Stimulated activated CD4-positive, alpha-beta T cell treated with anti-CD3 and anti-CD28 coated beads, Interleukin-12 subunit alpha, Interleukin-12 subunit beta, amount 100 ng/mL, for 4 hours (primary cell): ENCODE results near the gene MEIKIN.

Source experiments
- DNase-seq: peaks from one replicate; pipeline ENCODE4 v3.0.0-alpha.2; 2020

MEIKIN gene

DNA sequence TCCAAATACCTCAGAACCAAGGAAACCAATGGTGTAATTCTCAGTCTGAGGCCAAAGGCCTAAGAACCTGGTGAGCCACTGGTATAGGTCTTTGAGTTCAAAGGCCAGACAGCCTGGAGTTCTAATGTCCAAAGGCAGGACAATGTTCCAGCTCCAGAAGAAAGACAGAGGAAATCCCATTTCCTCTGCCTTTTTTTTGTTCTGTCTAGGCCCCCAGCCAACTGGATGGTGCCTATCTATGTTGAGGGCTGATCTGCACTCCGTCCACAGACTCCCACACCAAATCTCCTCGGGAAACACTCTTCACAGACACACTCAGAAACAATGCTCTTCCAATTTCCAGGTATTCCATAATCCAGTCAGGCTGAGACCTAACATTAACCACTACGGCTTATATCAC, 178.8 kb downstream of the MEIKIN start:
- DNase-seq: no peak

GRCh38 chr5:131765261-131765660, 180.2 kb downstream of the MEIKIN start:
- no peak for DNase-seq

GRCh38 chr5:131763968-131764367, 181.5 kb downstream of the MEIKIN start:
- DNase-seq: no peak

DNA sequence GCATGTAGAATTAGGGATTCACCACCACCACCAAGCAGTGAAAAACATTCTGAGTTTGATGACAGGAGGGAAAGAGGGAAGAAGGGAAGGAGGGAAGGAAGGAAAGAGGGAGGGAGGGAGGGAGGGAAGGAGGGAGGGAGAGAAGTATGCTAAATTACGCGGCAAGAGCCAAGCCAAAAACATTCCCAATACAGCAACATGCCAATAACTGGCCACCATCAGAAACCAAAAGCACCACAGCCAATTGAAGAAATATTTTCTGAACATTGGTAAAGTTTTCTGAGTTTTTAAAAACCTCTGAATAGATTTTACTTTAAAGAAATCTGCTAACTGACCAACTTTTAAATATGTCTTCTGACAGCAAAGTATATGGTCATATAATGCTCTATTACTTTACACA, 184.7 kb downstream of the MEIKIN start:
- DNase-seq: no peak

DNA sequence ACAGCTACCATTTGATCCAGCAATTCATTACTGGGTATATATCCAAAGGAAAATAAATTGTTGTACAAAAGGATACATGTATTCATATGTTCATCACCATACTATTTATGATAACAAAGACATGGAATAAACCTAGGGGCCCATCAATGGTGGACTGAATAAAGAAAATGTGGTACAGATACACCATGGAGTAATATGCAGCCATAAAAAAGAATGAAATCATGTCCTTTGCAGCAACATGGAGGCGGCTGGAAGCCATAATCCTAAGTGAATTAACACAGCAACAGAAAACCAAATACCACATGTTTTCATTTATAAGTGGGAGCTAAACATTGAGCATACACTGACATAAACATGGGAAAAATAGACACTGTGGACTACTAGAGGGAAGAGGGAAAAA, 185.8 kb downstream of the MEIKIN start:
- DNase-seq: no peak

- DNase-seq: no peak
Measured at GRCh38 chr5:131758520-131758900, 187.0 kb downstream of the MEIKIN start.

GRCh38 chr5:131757830-131758519, 187.5 kb downstream of the MEIKIN start:
- DNase-seq: no peak
